ENCODE measurements around the gene ZNF529. TPM values are rescaled to one million over a fixed set of nuclear protein-coding genes. Genes with fewer than 3 reads are reported as not detected.

Gene ZNF529
- total RNA-seq (2021; fragmentation: NEBNext Ultra II Directional; extraction: Animal tissue kit (Norgen Biotek cat#: 25700)) = 12.4 and 14.1 TPM in 2 replicates
- polyA plus RNA-seq (2011; rRNA removed) = 8.0 and 8.4 TPM in 2 replicates
- 8.7 TPM for polyA plus RNA-seq (2011; cell fraction: cytosol; rRNA removed)
- 8.9 TPM for polyA plus RNA-seq (2011; cell fraction: nucleus; rRNA removed)
- polyA plus RNA-seq (2012, experiment 1 of 2) = 4.3 to 8.0 TPM (median 5.9 TPM) in 4 replicates
- 0.68 TPM for polyA plus RNA-seq (2012, experiment 2 of 2)
- polyA plus RNA-seq (2013, experiment 1 of 2) = 7.6 TPM
- 6.6 TPM for polyA plus RNA-seq (2013, experiment 2 of 2)
- 7.3 and 11.3 TPM in 2 replicates for polyA minus RNA-seq (2011; rRNA and poly(A)+ RNA removed)
- polyA minus RNA-seq (2011; cell fraction: cytosol; rRNA and poly(A)+ RNA removed) = 9.8 TPM
- polyA minus RNA-seq (2011; cell fraction: nucleus; rRNA and poly(A)+ RNA removed) = 11.7 TPM
- long read RNA-seq, experiment 1, partial matches to known transcripts = 0 of 4 reads
- long read RNA-seq, experiment 1, other reads (novel, unspliced or antisense) = 4 of 4 reads
- long read RNA-seq, experiment 2, partial matches to known transcripts = 2 of 3 reads
- long read RNA-seq, experiment 2, other reads (novel, unspliced or antisense) = 1 of 3 reads

GRCh38 chr19:36573020-36573894, at the start of gene ZNF529:
ZNF529 (minus strand) TSS chr19:36573292; CDS start chr19:36572346, 946 bp downstream.
- peak within 1 kb of the TSS; percentile 83 to 96 (median 96) for H3K9ac ChIP-seq (replicated peaks in 1 of 4; ENCODE audit: extremely low read depth in 1 of 4, low read depth in 3 of 4, low read length in 3 of 4)
- no peak within 1 kb of the TSS; the same call in 1 of the 2 replicates for H2AK5ac ChIP-seq (ENCODE audit: low read depth, low read length)
- H3K9me3 ChIP-seq (ENCODE audit: insufficient read depth in 2 of 2, low read depth in 1 of 2, low read length in 1 of 2) = no peaks in the 10 kb centered on the region
- TF ChIP-seq CREB1 (IDR thresholded peaks at IDR 0.05) = no peak; the same call in none of the 2 replicates
- peak; percentile 96 for TF ChIP-seq MAX (IDR thresholded peaks at IDR 0.05)
- TF ChIP-seq RAD21 (IDR thresholded peaks at IDR 0.05 in 1 of 2, conservative IDR thresholded peaks at IDR 0.05 in 1 of 2; ENCODE audit: low read depth in 2 of 2, low read length in 2 of 2) = peak; percentile 11 to 20; a peak in 2 of 4 replicates
- TF ChIP-seq RNF2 (IDR thresholded peaks at IDR 0.05; ENCODE audit: borderline replicate concordance, low read depth, low read length, missing control alignments, poor library complexity, severe bottlenecking) = no peak

More at GRCh38 chr19:36573020-36573894, at the start of gene ZNF529:
- FAIRE-seq = peak; percentile 36
- 3% methylated on average over 50 of the region's 66 CpGs; no CpG with 5 or more reads in 1 of the 2 experiments for WGBS, 2 experiments (ENCODE audit: extremely low coverage in 1 of 2, insufficient coverage in 1 of 2, insufficient read length in 1 of 2, insufficient replicate concordance in 2 of 2, low coverage in 1 of 2, low lambda C conversion rate in 2 of 2, missing lambda C conversion rate in 1 of 2)
- peak within 1 kb of the TSS; percentile 16 for H2BK120ac ChIP-seq (replicated peaks; ENCODE audit: low read depth, low read length)
- H4K91ac ChIP-seq (replicated peaks; ENCODE audit: insufficient read length, low read length) = peak within 1 kb of the TSS; percentile 100
- H4K5ac ChIP-seq (ENCODE audit: insufficient read length, low read depth, low read length) = peak within 1 kb of the TSS; percentile 98
- peak within 1 kb of the TSS; percentile 47 for H3K56ac ChIP-seq (replicated peaks; ENCODE audit: insufficient read length, low read depth, low read length)
- peak within 1 kb of the TSS; percentile 72; the same call in 1 of the 2 replicates for H3K18ac ChIP-seq (ENCODE audit: extremely low read depth, low read length)
- H2BK15ac ChIP-seq (ENCODE audit: low read length) = peak within 1 kb of the TSS; percentile 99; the same call in 1 of the 2 replicates
- H3K79me1 ChIP-seq (ENCODE audit: low read depth, low read length) = peaks cover 3% of the 10 kb centered on the region
- peaks cover 0 to 58% of the 10 kb centered on the region in 2 experiments; a peak in 2 of 4 replicates for H3K79me2 ChIP-seq (ENCODE audit: control insufficient read depth in 1 of 2, insufficient read depth in 2 of 2, low read length in 2 of 2)
- peaks cover 0 to 4% of the 10 kb centered on the region in 2 experiments for H4K20me1 ChIP-seq (replicated peaks in 1 of 2; ENCODE audit: control insufficient read depth in 1 of 2, insufficient read depth in 2 of 2, low read length in 2 of 2)
- H3K23ac ChIP-seq (ENCODE audit: insufficient read length) = no peak within 1 kb of the TSS
- H2AFZ ChIP-seq (ENCODE audit: low read length) = peak within 1 kb of the TSS; percentile 98
- H3K4ac ChIP-seq (replicated peaks; ENCODE audit: insufficient read length, low read depth, low read length) = peak within 1 kb of the TSS; percentile 66
- peaks cover 0 to 4% (median 0%) of the 10 kb centered on the region in 4 experiments; a peak in 2 of 7 replicates for H3K4me1 ChIP-seq (replicated peaks in 1 of 4; ENCODE audit: control insufficient read depth in 3 of 4, insufficient read depth in 4 of 4, low read length in 3 of 4)
- H3K4me3 ChIP-seq (ENCODE audit: extremely low read depth in 1 of 4, insufficient read depth in 2 of 4, low read depth in 3 of 4, low read length in 4 of 4) = peak within 1 kb of the TSS; percentile 93 to 100 (median 96)
- CTCF ChIA-PET (ENCODE audit: partially characterized antibody) = no interaction called here
- peak within 1 kb of the TSS; percentile 88; the same call in 1 of the 2 replicates for H2BK12ac ChIP-seq (ENCODE audit: low read depth, low read length)
- POLR2A ChIA-PET (ENCODE audit: partially characterized antibody) = interaction anchor here (0.7 to 3.4 kb wide), 18 partner anchors 8 to 462 kb away, joined by 3 to 31 read pairs (median 4); partner anchors contain the start of genes OVOL3, ZNF146, ZNF260 and ZNF345
- peaks cover 8% of the 10 kb centered on the region for H3K23me2 ChIP-seq (ENCODE audit: low read depth, low read length)
- H3K36me3 ChIP-seq (ENCODE audit: control insufficient read depth in 2 of 4, insufficient read depth in 4 of 4, low read length in 3 of 4) = peaks cover 0 to 18% (median 4%) of the 10 kb centered on the region in 4 experiments; a peak in 5 of 8 replicates
- DNase-seq (ENCODE audit: low read depth in 1 of 2, low spot score in 2 of 2) = peak; percentile 86 to 88
- peak within 1 kb of the TSS; percentile 97 for H2BK5ac ChIP-seq (ENCODE audit: low read depth, low read length)
- 0 out of 2 replicates have a peak within 1 kb of the TSS, but pooled peaks have one; percentile 13 for H2BK20ac ChIP-seq (ENCODE audit: low read length)
- peak within 1 kb of the TSS; percentile 91 for H3K27ac ChIP-seq (ENCODE audit: low read depth, low read length)
- peak within 1 kb of the TSS; percentile 95; the same call in 1 of the 2 replicates for H4K8ac ChIP-seq (ENCODE audit: extremely low read depth, insufficient read depth, low read length)
- peak within 1 kb of the TSS; percentile 85 to 95 for H3K4me2 ChIP-seq (ENCODE audit: insufficient read depth in 1 of 2, low read depth in 2 of 2, low read length in 2 of 2)
- H3K14ac ChIP-seq (ENCODE audit: insufficient read length) = no peak within 1 kb of the TSS
- H3K27me3 ChIP-seq (replicated peaks in 1 of 4; ENCODE audit: control insufficient read depth in 3 of 4, extremely low read depth in 1 of 4, insufficient read depth in 3 of 4, low read length in 3 of 4) = no peaks in the 10 kb centered on the region
